ENCODE results near the gene MORC4. TPM values are rescaled to one million over a fixed set of nuclear protein-coding genes. Genes with fewer than 3 reads are reported as not detected.

Gene MORC4
- total RNA-seq, 4 donors from 2014 or later = 15.3 to 24.6 (median 18.6) TPM

DNA sequence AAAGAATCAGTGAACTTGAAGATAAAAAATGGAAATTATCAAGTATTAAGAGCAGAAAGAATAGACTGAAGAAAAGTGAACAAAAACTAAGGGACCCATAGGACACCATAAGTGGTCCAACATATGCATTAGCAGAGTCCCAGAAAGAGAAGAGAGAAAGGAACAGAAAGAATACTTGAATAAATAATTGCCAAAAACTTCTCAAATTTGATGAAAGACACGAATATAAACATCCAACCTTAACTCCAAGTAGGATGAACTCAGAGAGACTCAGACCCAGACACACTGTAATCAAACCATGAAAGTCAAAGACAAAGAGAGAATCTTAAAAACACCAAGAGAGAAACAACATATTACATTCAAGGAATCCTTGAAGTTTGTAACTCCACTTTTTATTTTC lies 35.7 kb downstream of the MORC4 start:
- intact Hi-C loops (cut with DNase I) = no loop called here
- WGBS, 2 donors = 86 to 93% methylated on average over 1 of the region's 1 CpG
- TF ChIP-seq, protein P1, sequence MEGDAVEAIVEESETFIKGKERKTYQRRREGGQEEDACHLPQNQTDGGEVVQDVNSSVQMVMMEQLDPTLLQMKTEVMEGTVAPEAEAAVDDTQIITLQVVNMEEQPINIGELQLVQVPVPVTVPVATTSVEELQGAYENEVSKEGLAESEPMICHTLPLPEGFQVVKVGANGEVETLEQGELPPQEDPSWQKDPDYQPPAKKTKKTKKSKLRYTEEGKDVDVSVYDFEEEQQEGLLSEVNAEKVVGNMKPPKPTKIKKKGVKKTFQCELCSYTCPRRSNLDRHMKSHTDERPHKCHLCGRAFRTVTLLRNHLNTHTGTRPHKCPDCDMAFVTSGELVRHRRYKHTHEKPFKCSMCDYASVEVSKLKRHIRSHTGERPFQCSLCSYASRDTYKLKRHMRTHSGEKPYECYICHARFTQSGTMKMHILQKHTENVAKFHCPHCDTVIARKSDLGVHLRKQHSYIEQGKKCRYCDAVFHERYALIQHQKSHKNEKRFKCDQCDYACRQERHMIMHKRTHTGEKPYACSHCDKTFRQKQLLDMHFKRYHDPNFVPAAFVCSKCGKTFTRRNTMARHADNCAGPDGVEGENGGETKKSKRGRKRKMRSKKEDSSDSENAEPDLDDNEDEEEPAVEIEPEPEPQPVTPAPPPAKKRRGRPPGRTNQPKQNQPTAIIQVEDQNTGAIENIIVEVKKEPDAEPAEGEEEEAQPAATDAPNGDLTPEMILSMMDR (IDR thresholded peaks at IDR 0.05) = no peak
- no peak for TF ChIP-seq POLR2A (IDR thresholded peaks at IDR 0.05)

GRCh38 chrX:106963111-106963510 lies 36.9 kb downstream of the MORC4 start:
- no peak for TF ChIP-seq POLR2A (IDR thresholded peaks at IDR 0.05)
- TF ChIP-seq, protein P1 (IDR thresholded peaks at IDR 0.05) = no peak
- intact Hi-C loops (cut with DNase I) = no loop called here
- H3K27me3 ChIP-seq = no peaks in the 10 kb centered on the region
- no peaks in the 10 kb centered on the region for H3K4me1 ChIP-seq
- no peaks in the 10 kb centered on the region for H3K36me3 ChIP-seq
- DNase-seq = no peak
- no peaks in the 10 kb centered on the region for H3K9me3 ChIP-seq
- no peak overlapping the region for H3K27ac ChIP-seq
- H3K4me3 ChIP-seq (replicated peaks in 1 of 3) = no peak overlapping the region

More for the DNA sequence above, 35.7 kb downstream of the MORC4 start:
- Histone ChIP-seq H3K9me3 (no peaks in the 10 kb centered on the region), H3K36me3 (no peaks in the 10 kb centered on the region), H3K27ac (no peak overlapping the region), H3K4me3 (replicated peaks in 1 of 3) (no peak overlapping the region), H3K4me1 (no peaks in the 10 kb centered on the region), H3K27me3 (no peaks in the 10 kb centered on the region)
- DNase-seq = no peak

DNA sequence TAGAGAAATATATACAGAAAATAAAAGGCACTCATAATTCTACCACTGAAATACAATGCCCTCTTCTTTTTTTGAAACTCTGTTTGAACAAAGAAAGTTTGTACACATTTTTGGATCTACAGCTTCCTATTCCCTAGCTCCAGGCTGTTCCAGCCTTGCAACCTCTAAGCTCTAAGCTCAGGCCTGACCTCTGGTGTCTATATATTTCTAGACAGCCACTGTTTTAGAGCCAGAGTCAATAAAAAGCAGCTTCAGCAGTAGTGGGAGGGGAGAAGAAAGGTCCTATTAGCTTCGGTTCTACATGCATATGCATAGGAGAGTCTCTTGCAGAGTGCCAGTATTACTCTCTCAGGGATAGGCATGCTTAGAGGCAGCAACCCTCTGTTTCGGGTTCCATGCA lies 40.1 kb downstream of the MORC4 start:
- Histone ChIP-seq H3K27ac (no peak overlapping the region), H3K27me3 (no peaks in the 10 kb centered on the region), H3K36me3 (no peaks in the 10 kb centered on the region), H3K9me3 (no peaks in the 10 kb centered on the region), H3K4me3 (replicated peaks in 1 of 3) (no peak overlapping the region), H3K4me1 (no peaks in the 10 kb centered on the region)
- TF ChIP-seq POLR2A (IDR thresholded peaks at IDR 0.05) = no peak
- TF ChIP-seq, protein P1 (IDR thresholded peaks at IDR 0.05) = no peak
- no peak for DNase-seq
- intact Hi-C loops (cut with DNase I) = no loop called here
- 100% methylated on average over 1 of the region's 2 CpGs; no CpG with 5 or more reads in 1 of the 2 donors for WGBS, 2 donors

DNA sequence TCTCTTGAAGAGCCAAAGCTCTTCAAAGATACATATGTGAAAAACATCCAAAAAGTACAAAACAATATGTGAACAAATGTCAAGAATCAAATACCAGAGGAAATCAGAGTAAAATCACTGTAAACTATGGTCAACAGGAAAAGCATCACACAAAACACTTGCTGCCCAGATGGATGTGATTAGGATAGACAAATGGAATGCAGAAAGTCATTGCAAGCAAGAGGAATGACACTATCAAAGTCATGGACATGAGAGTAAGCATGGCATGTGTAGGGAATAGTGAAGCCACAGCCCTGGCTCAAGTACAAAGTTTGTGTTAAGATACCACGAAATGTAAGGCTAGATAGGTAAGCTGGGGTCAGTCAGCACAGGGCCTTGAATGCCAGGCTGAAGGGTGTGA lies 42.2 kb downstream of the MORC4 start:
- 94% methylated on average over 1 of the region's 1 CpG for WGBS, 2 donors
- Histone ChIP-seq H3K4me1 (no peaks in the 10 kb centered on the region), H3K27me3 (no peaks in the 10 kb centered on the region), H3K36me3 (no peaks in the 10 kb centered on the region), H3K9me3 (no peaks in the 10 kb centered on the region), H3K27ac (no peak overlapping the region), H3K4me3 (replicated peaks in 1 of 3) (no peak overlapping the region)
- no peak for TF ChIP-seq POLR2A (IDR thresholded peaks at IDR 0.05)
- TF ChIP-seq, protein P1 (IDR thresholded peaks at IDR 0.05) = no peak
- no peak for DNase-seq
- intact Hi-C loops (cut with DNase I) = no loop called here

GRCh38 chrX:106955004-106955772 lies 44.8 kb downstream of the MORC4 start:
- Histone ChIP-seq H3K4me1 (no peaks in the 10 kb centered on the region), H3K4me3 (replicated peaks in 1 of 3) (no peak overlapping the region), H3K27ac (no peak overlapping the region), H3K27me3 (no peaks in the 10 kb centered on the region), H3K9me3 (no peaks in the 10 kb centered on the region), H3K36me3 (no peaks in the 10 kb centered on the region)
- no peak for DNase-seq
- WGBS, 2 donors = 100% methylated on average over 1 of the region's 1 CpG
- no peak for TF ChIP-seq POLR2A (IDR thresholded peaks at IDR 0.05)
- TF ChIP-seq, protein P1 (IDR thresholded peaks at IDR 0.05) = no peak
- intact Hi-C loops (cut with DNase I) = no loop called here

All from thyroid gland (tissue), 4 donors.